Ovary (tissue), 3 donors: Measurements from ENCODE around the gene GAPDHS.

Experiments used
- EP300 ChIP-seq: sonication (generic); formaldehyde crosslinking; IDR thresholded peaks from one replicate; pipeline ENCODE4 v1.6.1; 2017; ENCODE audit warnings: antibody characterized with exemption
- POLR2A ChIP-seq: fragments of 450-650 bp; IDR thresholded peaks from one replicate; pipeline ENCODE4 v1.6.1; 2017; ENCODE audit warnings: antibody characterized with exemption, mild to moderate bottlenecking, moderate library complexity
- TF ChIP-seq, protein P1 (sequence below), 3 donors: fragments of 450-650 bp in 2 of 3; fragments of 200-600 bp in 1 of 3; IDR thresholded peaks; one replicate each; pipeline versions ENCODE4 v1.5.1 to v1.8.0; 2016 to 2022; ENCODE audit warnings: antibody characterized with exemption in 3 of 3, mild to moderate bottlenecking in 1 of 3
- donor health status: DM: no; HTN: no; CAD: no.

DNA sequence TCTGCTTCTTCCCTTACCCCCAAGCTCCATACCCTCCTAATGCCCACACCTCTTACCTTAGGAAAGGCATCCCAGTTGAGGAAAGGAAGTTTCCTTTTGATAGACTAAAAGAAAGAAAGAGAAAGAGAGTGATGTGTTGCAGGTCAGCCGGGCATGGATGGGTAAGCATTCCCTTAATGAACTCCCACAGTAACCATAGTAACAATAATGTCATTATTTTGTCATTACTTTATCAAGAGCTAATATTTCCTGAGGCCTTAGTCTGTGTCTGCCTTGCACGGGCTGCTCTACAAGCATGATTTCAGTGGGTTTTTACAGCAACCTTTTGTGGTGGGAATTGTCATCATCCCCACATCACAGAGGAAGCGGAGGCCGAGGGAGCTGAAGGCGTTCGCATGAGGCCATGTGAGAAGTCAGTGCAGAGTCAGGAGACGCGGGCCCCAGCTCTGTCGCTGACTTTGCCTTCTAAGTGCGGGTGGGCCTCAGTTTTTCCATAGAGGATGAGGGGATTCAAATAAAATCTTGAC is 45.5 kb upstream of the GAPDHS start:
- TF ChIP-seq, protein P1, sequence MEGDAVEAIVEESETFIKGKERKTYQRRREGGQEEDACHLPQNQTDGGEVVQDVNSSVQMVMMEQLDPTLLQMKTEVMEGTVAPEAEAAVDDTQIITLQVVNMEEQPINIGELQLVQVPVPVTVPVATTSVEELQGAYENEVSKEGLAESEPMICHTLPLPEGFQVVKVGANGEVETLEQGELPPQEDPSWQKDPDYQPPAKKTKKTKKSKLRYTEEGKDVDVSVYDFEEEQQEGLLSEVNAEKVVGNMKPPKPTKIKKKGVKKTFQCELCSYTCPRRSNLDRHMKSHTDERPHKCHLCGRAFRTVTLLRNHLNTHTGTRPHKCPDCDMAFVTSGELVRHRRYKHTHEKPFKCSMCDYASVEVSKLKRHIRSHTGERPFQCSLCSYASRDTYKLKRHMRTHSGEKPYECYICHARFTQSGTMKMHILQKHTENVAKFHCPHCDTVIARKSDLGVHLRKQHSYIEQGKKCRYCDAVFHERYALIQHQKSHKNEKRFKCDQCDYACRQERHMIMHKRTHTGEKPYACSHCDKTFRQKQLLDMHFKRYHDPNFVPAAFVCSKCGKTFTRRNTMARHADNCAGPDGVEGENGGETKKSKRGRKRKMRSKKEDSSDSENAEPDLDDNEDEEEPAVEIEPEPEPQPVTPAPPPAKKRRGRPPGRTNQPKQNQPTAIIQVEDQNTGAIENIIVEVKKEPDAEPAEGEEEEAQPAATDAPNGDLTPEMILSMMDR (IDR thresholded peaks at IDR 0.05), result no peak
- TF ChIP-seq EP300 (no peak), POLR2A (no peak)
